SK-N-SH (cell line): ENCODE measurements around the gene BAIAP3. TPM values are rescaled to one million over a fixed set of nuclear protein-coding genes. Genes with fewer than 3 reads are reported as not detected.

ENCODE experiments used
- CTCF ChIA-PET: fragments of 300-600, 350-600 bp; formaldehyde crosslinking; extraction: SDS; loops from one replicate; lab custom pipeline; 2021; lab: Yijun Ruan, JAX
- POLR2A ChIA-PET: fragments of 350-600 bp; sonication (Branson Sonifier 250); formaldehyde crosslinking; extraction: SDS; loops from one replicate; lab custom pipeline; 2020; ENCODE audit warnings: antibody characterized with exemption, inconsistent platforms; lab: Yijun Ruan, JAX
- DNase-seq: peaks from one replicate; pipeline ENCODE4 v3.0.0; 2012
- H2AFZ ChIP-seq: fragments of 200-600 bp; sonication (generic); 2 replicates; pipeline ENCODE4 v1.8.1; 2016; ENCODE audit warnings: antibody characterized with exemption, mild to moderate bottlenecking, low read depth
- H3F3A ChIP-seq: fragments of 200-600 bp; sonication (generic); replicated peaks from 2 replicates; pipeline ENCODE3; 2016; ENCODE audit warnings: antibody characterized with exemption, mild to moderate bottlenecking; ENCODE audit not compliant: insufficient read depth
- H3K27ac ChIP-seq, 2 experiments: fragments of 200-500 bp in 1 of 2; fragments of 200-600 bp in 1 of 2; sonication (Bioruptor generic) in 1 of 2; sonication (generic), shearing (Covaris generic) in 1 of 2; 2 replicates each; pipeline versions ENCODE4 v1.5.1 to v1.6.1; 2014 to 2016; ENCODE audit warnings: low read depth in 2 of 2, inconsistent platforms in 1 of 2, low read length in 1 of 2, mild to moderate bottlenecking in 1 of 2, mixed read lengths in 1 of 2
- H3K27me3 ChIP-seq: fragments of 200-600 bp; sonication (generic), shearing (Covaris generic); 2 replicates; pipeline ENCODE4 v1.6.1; 2016; ENCODE audit warnings: mixed run types; ENCODE audit not compliant: insufficient read depth
- H3K36me3 ChIP-seq, 2 experiments: fragments of 200-500 bp in 1 of 2; fragments of 200-600 bp in 1 of 2; sonication (Bioruptor generic) in 1 of 2; sonication (generic) in 1 of 2; replicated peaks in 1 of 2; 2 replicates each; pipeline versions ENCODE3 to v1.5.1; 2014 to 2016; ENCODE audit warnings: low read length in 1 of 2, mild to moderate bottlenecking in 1 of 2; ENCODE audit not compliant: insufficient read depth in 2 of 2, control insufficient read depth in 1 of 2
- H3K4me1 ChIP-seq, 2 experiments: fragments of 200-500 bp in 1 of 2; fragments of 200-600 bp in 1 of 2; sonication (Bioruptor generic) in 1 of 2; sonication (generic), shearing (Covaris generic) in 1 of 2; 2 replicates each; pipeline versions ENCODE4 v1.5.1 to v1.6.1; 2014 to 2016; ENCODE audit warnings: low read depth in 1 of 2, low read length in 1 of 2, mixed run types in 1 of 2; ENCODE audit not compliant: insufficient read depth in 2 of 2, control insufficient read depth in 1 of 2
- H3K4me2 ChIP-seq: fragments of 200-600 bp; sonication (generic), shearing (Covaris generic); 2 replicates; pipeline ENCODE4 v1.6.1; 2017; ENCODE audit warnings: mixed run types
- H3K4me3 ChIP-seq, 2 experiments: fragments of 200-500 bp in 1 of 2; fragments of 200-600 bp in 1 of 2; sonication (Bioruptor generic) in 1 of 2; sonication (generic), shearing (Covaris generic) in 1 of 2; 2 replicates each; pipeline versions ENCODE4 v1.5.1 to v1.8.1; 2014 to 2016; ENCODE audit warnings: low read depth in 2 of 2, inconsistent platforms in 1 of 2, low read length in 1 of 2, mild to moderate bottlenecking in 1 of 2, mixed read lengths in 1 of 2, moderate library complexity in 1 of 2
- H3K79me2 ChIP-seq: fragments of 200-600 bp; sonication (generic); 2 replicates; pipeline ENCODE4 v1.8.1; 2017; ENCODE audit warnings: mild to moderate bottlenecking; ENCODE audit not compliant: insufficient read depth
- H3K9ac ChIP-seq: fragments of 200-600 bp; sonication (generic); 2 replicates; pipeline ENCODE4 v1.6.1; 2017; ENCODE audit warnings: mixed run types
- H3K9me2 ChIP-seq: fragments of 200-600 bp; sonication (generic); 2 replicates; pipeline ENCODE4 v1.6.1; 2017; ENCODE audit warnings: mixed run types
- H3K9me3 ChIP-seq: fragments of 200-600 bp; sonication (generic); 2 replicates; pipeline ENCODE4 v1.6.1; 2017; ENCODE audit warnings: mixed run types, mild to moderate bottlenecking, moderate library complexity
- H4K20me1 ChIP-seq: fragments of 200-600 bp; sonication (generic); 2 replicates; pipeline ENCODE4 v1.6.1; 2017; ENCODE audit warnings: mild to moderate bottlenecking, mixed run types; ENCODE audit not compliant: insufficient read depth
- EP300 ChIP-seq, 2 experiments: IDR thresholded peaks; 2 replicates each; pipeline versions ENCODE4 v1.4.0 to v1.6.1; 2012; ENCODE audit warnings: borderline replicate concordance in 1 of 2, low read depth in 1 of 2, low read length in 1 of 2
- EZH2phosphoT487 ChIP-seq: fragments of 200-600 bp; sonication (generic); IDR thresholded peaks from 2 replicates; pipeline ENCODE4 v1.6.1; 2017; ENCODE audit warnings: low read depth, mixed run types, mild to moderate bottlenecking, antibody characterized with exemption, moderate library complexity, borderline replicate concordance
- FOSL2 ChIP-seq: IDR thresholded peaks from 2 replicates; pipeline ENCODE4 v1.4.0; 2012; ENCODE audit warnings: low read depth, mild to moderate bottlenecking, moderate library complexity, borderline replicate concordance
- FOXJ3 ChIP-seq: sonication (generic); formaldehyde crosslinking; IDR thresholded peaks from 2 replicates; pipeline ENCODE4 v1.5.1; 2020; ENCODE audit warnings: mild to moderate bottlenecking, missing genetic modification reagents
- FOXM1 ChIP-seq: IDR thresholded peaks from 2 replicates; pipeline ENCODE4 v1.4.0; 2012; ENCODE audit warnings: low read depth, mild to moderate bottlenecking
- MAX ChIP-seq: IDR thresholded peaks from 2 replicates; pipeline ENCODE4 v1.4.0; 2012; ENCODE audit warnings: low read depth
- NFIC ChIP-seq: IDR thresholded peaks from 2 replicates; pipeline ENCODE4 v1.4.0; 2012; ENCODE audit warnings: borderline replicate concordance
- PBX3 ChIP-seq: IDR thresholded peaks from 2 replicates; pipeline ENCODE4; 2012
- RAD21 ChIP-seq: IDR thresholded peaks from 2 replicates; pipeline ENCODE4 v1.6.1; 2012; ENCODE audit warnings: mild to moderate bottlenecking, low read length
- RCOR1 ChIP-seq: fragments of 150-350 bp; IDR thresholded peaks from 2 replicates; pipeline ENCODE4 v1.6.1; 2017; ENCODE audit warnings: antibody characterized with exemption, low read length
- RXRA ChIP-seq: IDR thresholded peaks from 2 replicates; pipeline ENCODE4 v1.4.0; 2012; ENCODE audit warnings: low read depth, mild to moderate bottlenecking, borderline replicate concordance
- SIN3A ChIP-seq: IDR thresholded peaks from 2 replicates; pipeline ENCODE4 v1.6.1; 2012; ENCODE audit warnings: low read depth, mild to moderate bottlenecking, low read length, moderate library complexity, borderline replicate concordance
- USF1 ChIP-seq: IDR thresholded peaks from 2 replicates; pipeline ENCODE4 v1.4.0; 2012; ENCODE audit warnings: low read depth, borderline replicate concordance
- YY1 ChIP-seq: IDR thresholded peaks from 2 replicates; pipeline ENCODE4 v1.4.0; 2012; ENCODE audit warnings: low read depth, mild to moderate bottlenecking
- ZBTB33 ChIP-seq: IDR thresholded peaks from 2 replicates; pipeline ENCODE4 v1.4.0; 2012; ENCODE audit warnings: low read depth, borderline replicate concordance
- WGBS: methylation state at CpG from one replicate; pipeline ENCODE4 v1.1.6; 2017; ENCODE audit warnings: low lambda C conversion rate; 5-methylcytosine and 5-hydroxymethylcytosine counted together
- polyA plus RNA-seq, 3 experiments: library from polyadenylated mRNA; depleted of rRNA; stranded (reverse); fragments of >200 nt; gene quantifications; 2 replicates each; pipeline ENCODE4 v1.2.3, GENCODE V29; 2012

BAIAP3 gene
- polyA plus RNA-seq, 1 of the 3 experiments (the other 2 are of a cell fraction) = 1.1 TPM

- TF ChIP-seq FOXM1 (no peak), MAX (no peak), YY1 (no peak), NFIC (no peak), EZH2phosphoT487 (no peak), FOXJ3 (CRISPR knock-in tag) (no peak), RAD21 (no peak)
Observed at GRCh38 chr16:1347962-1348361, 14.5 kb downstream of the BAIAP3 start (continued).

- Histone ChIP-seq H4K20me1 (no peaks in the 10 kb centered on the region), H3K9ac (no peak overlapping the region), H3F3A (no peaks in the 10 kb centered on the region), H3K27me3 (no peaks in the 10 kb centered on the region), H3K4me3 (no peak overlapping the region), H3K4me1 (peaks cover 0 to 22% of the 10 kb centered on the region in 2 experiments; a peak in 2 of 4 replicates), H3K9me2 (no peaks in the 10 kb centered on the region), H3K79me2 (peaks cover 34% of the 10 kb centered on the region), H3K36me3 (peaks cover 0 to 19% of the 10 kb centered on the region in 2 experiments), H3K9me3 (no peaks in the 10 kb centered on the region), H3K4me2 (no peak overlapping the region), H3K27ac (no peak overlapping the region), H2AFZ (no peak overlapping the region)
- 95% methylated on average over 4 of the region's 15 CpGs for WGBS
- no peak for TF ChIP-seq RXRA
- TF ChIP-seq PBX3 = no peak
- TF ChIP-seq FOSL2 = no peak
- no peak for TF ChIP-seq ZBTB33
- no peak for TF ChIP-seq MAX
- TF ChIP-seq USF1 = no peak
- no peak for TF ChIP-seq RCOR1
- no peak for TF ChIP-seq FOXJ3 (CRISPR knock-in tag)
- TF ChIP-seq SIN3A = no peak
- TF ChIP-seq EP300 (IDR thresholded peaks at IDR 0.05; ENCODE audit: borderline replicate concordance in 1 of 2, low read depth in 1 of 2, low read length in 1 of 2) = no peak
- ChIA-PET POLR2A (no interaction called here), CTCF (interaction anchor here (0.9 to 2.7 kb wide), 4 partner anchors 10 to 357 kb away, joined by 3 to 16 read pairs (median 4); partner anchors contain the start of gene MAPK8IP3)
- DNase-seq = no peak
Observed at GRCh38 chr16:1348441-1348840, 15.0 kb downstream of the BAIAP3 start.
